Common myeloid progenitor, CD34-positive (primary cell): ENCODE results near the gene RAD21L1.

Source experiments
- CTCF ChIA-PET: fragments of 350-600 bp; sonication (Branson Sonifier 250); formaldehyde crosslinking; loops from one replicate; lab custom pipeline; 2021; ENCODE audit warnings: antibody characterized with exemption; lab: Charles Lee
- POLR2A ChIA-PET: fragments of 350-600 bp; sonication (Branson Sonifier 250); formaldehyde crosslinking; loops from one replicate; lab custom pipeline; 2021; ENCODE audit warnings: antibody characterized with exemption; lab: Charles Lee
- DNase-seq, 3 donors: peaks; one replicate each; pipeline versions ENCODE4 v3.0.0 to v3.0.0-alpha.2; 2013
- H3K27ac ChIP-seq, 2 experiments: 1 replicate in 1 of 2; 2 replicates in 1 of 2; pipeline ENCODE4 v1.7.0; 2013; ENCODE audit warnings: inconsistent platforms in 2 of 2, low read length in 2 of 2, mild to moderate bottlenecking in 2 of 2, low read depth in 1 of 2, moderate library complexity in 1 of 2; ENCODE audit not compliant: severe bottlenecking in 2 of 2, insufficient read depth in 1 of 2, poor library complexity in 1 of 2
- H3K27me3 ChIP-seq, 5 experiments: replicated peaks in 2 of 5; 1 replicate in 3 of 5; 2 replicates in 2 of 5; pipeline versions ENCODE4 v1.6.1 to v1.7.0; 2013; ENCODE audit warnings: low read length in 4 of 5, mild to moderate bottlenecking in 2 of 5, moderate library complexity in 2 of 5, inconsistent platforms in 1 of 5; ENCODE audit not compliant: insufficient read depth in 5 of 5, control insufficient read depth in 4 of 5
- H3K36me3 ChIP-seq, 4 experiments: 1 replicate in 2 of 4; 2 replicates in 2 of 4; pipeline versions ENCODE4 v1.6.1 to v1.7.0; 2013; ENCODE audit warnings: low read length in 3 of 4, control low read depth in 1 of 4, mild to moderate bottlenecking in 1 of 4; ENCODE audit not compliant: control insufficient read depth in 4 of 4, insufficient read depth in 4 of 4
- H3K4me1 ChIP-seq, 4 experiments: 1 replicate in 3 of 4; 2 replicates in 1 of 4; pipeline versions ENCODE4 v1.6.1 to v1.7.1; 2013; ENCODE audit warnings: low read length in 3 of 4, mild to moderate bottlenecking in 3 of 4, control low read depth in 1 of 4, inconsistent platforms in 1 of 4, moderate library complexity in 1 of 4; ENCODE audit not compliant: control insufficient read depth in 4 of 4, insufficient read depth in 4 of 4; ENCODE audit errors: control extremely low read depth in 1 of 4
- H3K4me3 ChIP-seq, 7 experiments: 1 replicate in 4 of 7; 2 replicates in 3 of 7; pipeline versions ENCODE4 v1.5.1 to v1.7.0; 2013; ENCODE audit warnings: mild to moderate bottlenecking in 7 of 7, low read length in 6 of 7, moderate library complexity in 6 of 7, inconsistent platforms in 2 of 7, low read depth in 2 of 7, control low read depth in 1 of 7; ENCODE audit not compliant: insufficient read depth in 4 of 7, control insufficient read depth in 1 of 7; ENCODE audit errors: extremely low read depth in 1 of 7
- H3K9me3 ChIP-seq, 5 experiments: 1 replicate in 4 of 5; 2 replicates in 1 of 5; pipeline versions ENCODE4 v1.6.1 to v1.7.1; 2013; ENCODE audit warnings: low read length in 4 of 5, mild to moderate bottlenecking in 2 of 5, inconsistent platforms in 1 of 5, low read depth in 1 of 5, moderate library complexity in 1 of 5; ENCODE audit not compliant: control insufficient read depth in 4 of 5, insufficient read depth in 2 of 5; ENCODE audit errors: control extremely low read depth in 1 of 5
- whole genome bisulfite sequencing: methylation state at CpG from one replicate; pipeline ENCODE4 v1.1.5; 2013; ENCODE audit not compliant: insufficient coverage; 5-methylcytosine and 5-hydroxymethylcytosine counted together

Gene RAD21L1

GRCh38 chr20:1266167-1266973 is 40.5 kb downstream of the RAD21L1 start, which contains the start of gene SNPH:
TSS of gene SNPH (plus strand) at chr20:1266294. CDS start at chr20:1296240, 29,946 bp downstream.
- ChIA-PET POLR2A (no interaction called here), CTCF (interaction anchor here (0.9 kb wide), 1 partner anchor 46 kb away, joined by 3 read pairs; no protein-coding TSS in a partner anchor)
- Histone ChIP-seq H3K9me3 (peaks cover 0 to 3% (median 3%) of the 10 kb centered on the region in 5 experiments), H3K4me1 (peaks cover 0 to 15% (median 8%) of the 10 kb centered on the region in 4 experiments), H3K27ac (peak within 1 kb of the TSS in 1 of 2 experiments; percentile 2), H3K27me3 (peaks cover 0 to 23% (median 3%) of the 10 kb centered on the region in 5 experiments), H3K36me3 (no peaks in the 10 kb centered on the region), H3K4me3 (peak within 1 kb of the TSS; percentile 15 to 66 (median 59))
- DNase-seq, result peak; percentile 55 to 90 (median 84)
- 0% methylated on average over 24 of the region's 61 CpGs for WGBS

- peaks cover 0 to 16% (median 8%) of the 10 kb centered on the region in 4 experiments for H3K4me1 ChIP-seq
- no peak overlapping the region for H3K27ac ChIP-seq
- H3K9me3 ChIP-seq, result peaks cover 0 to 3% (median 2%) of the 10 kb centered on the region in 5 experiments
- CTCF ChIA-PET, result no interaction called here
- H3K27me3 ChIP-seq, result peaks cover 0 to 23% (median 3%) of the 10 kb centered on the region in 5 experiments
- POLR2A ChIA-PET, result no interaction called here
- DNase-seq, result no peak
- 95% methylated on average over 8 of the region's 8 CpGs for WGBS
- no peak overlapping the region for H3K4me3 ChIP-seq
- no peaks in the 10 kb centered on the region for H3K36me3 ChIP-seq
Measured at GRCh38 chr20:1267161-1267560, 41.3 kb downstream of the RAD21L1 start.

GRCh38 chr20:1267809-1268374 is 42.0 kb downstream of the RAD21L1 start:
- Histone ChIP-seq H3K4me3 (no peak overlapping the region), H3K4me1 (peaks cover 0 to 23% (median 14%) of the 10 kb centered on the region in 4 experiments), H3K27ac (no peak overlapping the region), H3K27me3 (peaks cover 0 to 23% (median 3%) of the 10 kb centered on the region in 5 experiments), H3K36me3 (no peaks in the 10 kb centered on the region), H3K9me3 (no peaks in the 10 kb centered on the region)
- CTCF ChIA-PET, result interaction anchor here (0.7 kb wide), 1 partner anchor 14 kb away, joined by 3 read pairs; no protein-coding TSS in a partner anchor
- DNase-seq, result no peak
- WGBS, result 96% methylated on average over 3 of the region's 3 CpGs
- POLR2A ChIA-PET, result interaction anchor here (0.6 kb wide), 1 partner anchor 31 kb away, joined by 5 read pairs; no protein-coding TSS in a partner anchor

- WGBS, result 100% methylated on average over 6 of the region's 8 CpGs
- Histone ChIP-seq H3K36me3 (no peaks in the 10 kb centered on the region), H3K27me3 (peaks cover 0 to 23% (median 3%) of the 10 kb centered on the region in 5 experiments), H3K4me3 (no peak overlapping the region), H3K4me1 (peaks cover 0 to 26% (median 21%) of the 10 kb centered on the region in 4 experiments), H3K27ac (no peak overlapping the region), H3K9me3 (no peaks in the 10 kb centered on the region)
- no peak for DNase-seq
- POLR2A ChIA-PET, result no interaction called here
- CTCF ChIA-PET, result no interaction called here
Measured at GRCh38 chr20:1269235-1269634, 43.4 kb downstream of the RAD21L1 start.

- H3K4me1 ChIP-seq, result peaks cover 0 to 26% (median 21%) of the 10 kb centered on the region in 4 experiments
Measured at GRCh38 chr20:1269850-1270249, 44.0 kb downstream of the RAD21L1 start.

GRCh38 chr20:1272368-1273100 is 46.7 kb downstream of the RAD21L1 start:
- peak; percentile 31 to 81 (median 76) for DNase-seq
- H3K4me1 ChIP-seq, result peaks cover 0 to 14% (median 11%) of the 10 kb centered on the region in 4 experiments
- no peaks in the 10 kb centered on the region for H3K9me3 ChIP-seq
- CTCF ChIA-PET, result interaction anchor here (0.7 to 1.4 kb wide), 2 partner anchors 11 to 26 kb away, joined by 3 to 5 read pairs; no protein-coding TSS in a partner anchor
- 31% methylated on average over 6 of the region's 6 CpGs for WGBS
- H3K27me3 ChIP-seq, result peaks cover 0 to 6% (median 2%) of the 10 kb centered on the region in 5 experiments
- H3K4me3 ChIP-seq, result no peak overlapping the region
- no peaks in the 10 kb centered on the region for H3K36me3 ChIP-seq
- POLR2A ChIA-PET, result no interaction called here
- H3K27ac ChIP-seq, result no peak overlapping the region

More at GRCh38 chr20:1269850-1270249, 44.0 kb downstream of the RAD21L1 start:
- peaks cover 0 to 23% (median 3%) of the 10 kb centered on the region in 5 experiments for H3K27me3 ChIP-seq
- no peaks in the 10 kb centered on the region for H3K36me3 ChIP-seq
- H3K27ac ChIP-seq, result no peak overlapping the region
- no peak for DNase-seq
- H3K9me3 ChIP-seq, result no peaks in the 10 kb centered on the region
- H3K4me3 ChIP-seq, result no peak overlapping the region
- WGBS, result 95% methylated on average over 2 of the region's 3 CpGs
- POLR2A ChIA-PET, result no interaction called here
- CTCF ChIA-PET, result no interaction called here
